Measurements from ENCODE around the gene CYB561A3. TPM values are rescaled to one million over a fixed set of nuclear protein-coding genes. Genes with fewer than 3 reads are reported as not detected.

Gene CYB561A3
- total RNA-seq, 1 experiment from 2014 or later = 19.0 TPM

DNA sequence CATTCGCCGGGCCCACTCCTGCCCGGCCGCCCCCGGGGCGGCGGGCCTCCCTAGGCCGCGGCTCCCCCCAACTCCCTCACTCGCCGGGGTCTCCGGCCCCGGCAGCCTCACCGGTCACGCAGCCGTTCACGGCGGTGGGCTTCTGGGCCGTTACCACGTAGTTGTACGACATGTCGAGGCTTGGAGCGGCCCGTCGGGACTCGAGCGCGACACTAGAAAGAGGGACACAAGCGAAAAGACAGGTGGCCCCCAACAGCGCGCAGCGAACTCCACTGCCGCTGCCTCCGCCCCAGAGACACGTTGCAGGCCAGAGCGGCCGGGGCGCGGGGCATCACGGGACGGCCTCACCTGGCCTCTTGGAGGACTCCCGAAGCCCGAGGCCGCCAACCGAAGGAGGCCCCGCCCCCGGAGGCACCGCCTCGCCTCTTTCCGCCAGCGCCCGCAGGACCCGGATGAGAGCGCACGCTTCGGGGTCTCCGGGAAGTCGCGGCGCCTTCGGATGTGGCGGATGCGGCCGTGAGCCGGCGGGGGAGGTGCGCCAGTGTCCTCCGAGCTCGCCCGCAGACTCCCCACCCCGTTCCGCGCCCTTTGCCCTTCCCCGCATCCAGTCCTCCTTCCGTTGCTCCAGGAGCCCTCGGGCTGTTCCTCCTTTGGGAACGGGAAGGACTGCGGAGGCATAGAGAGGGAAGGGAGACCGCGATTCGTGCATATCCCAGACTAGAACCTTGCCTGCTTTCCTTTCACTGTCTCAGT, 28.7 kb downstream of the CYB561A3 start, which contains the start of the genes DDB1 and TKFC:
TSS of gene DDB1 (minus strand) at position 309 of the 753 bp plus-strand sequence. CDS start at position 172, 137 bp downstream.
TSS of gene TKFC (plus strand) at position 432 of the 753 bp plus-strand sequence. CDS start 1,501 bp downstream, outside the sequence.
- in situ Hi-C loops (cut with HindIII; ENCODE audit: low sequenced_read_pairs) = no loop called here
- DNase-seq (ENCODE audit: low spot score) = peak; percentile 94

DNA sequence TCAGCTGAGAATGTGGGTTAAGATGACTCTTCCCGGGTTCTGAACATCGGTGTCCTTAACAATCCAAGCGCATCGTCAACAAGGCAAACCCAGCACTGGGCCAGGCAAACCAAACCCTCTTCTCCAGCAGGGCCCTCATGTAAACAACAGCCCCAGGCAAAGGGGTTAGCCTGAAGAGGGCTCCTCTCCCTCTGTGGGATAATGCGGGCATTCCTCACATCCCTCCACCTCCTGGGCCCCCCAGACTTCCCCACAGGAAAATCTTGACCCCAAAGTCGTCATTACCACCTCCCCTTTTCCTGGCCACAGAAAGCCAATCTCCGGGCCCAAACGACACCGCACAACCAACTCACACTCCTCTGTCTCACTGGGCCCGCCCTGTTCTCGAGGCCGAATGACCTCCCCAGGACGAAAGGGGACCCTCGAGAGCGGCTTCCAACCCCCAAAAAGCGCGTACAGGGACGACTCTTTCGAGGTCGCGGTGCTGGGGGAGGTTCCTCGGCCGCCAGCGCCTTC, 29.3 kb downstream of the CYB561A3 start:
- DNase-seq (ENCODE audit: low spot score) = peak; percentile 0
- in situ Hi-C loops (cut with HindIII; ENCODE audit: low sequenced_read_pairs) = no loop called here

DNA sequence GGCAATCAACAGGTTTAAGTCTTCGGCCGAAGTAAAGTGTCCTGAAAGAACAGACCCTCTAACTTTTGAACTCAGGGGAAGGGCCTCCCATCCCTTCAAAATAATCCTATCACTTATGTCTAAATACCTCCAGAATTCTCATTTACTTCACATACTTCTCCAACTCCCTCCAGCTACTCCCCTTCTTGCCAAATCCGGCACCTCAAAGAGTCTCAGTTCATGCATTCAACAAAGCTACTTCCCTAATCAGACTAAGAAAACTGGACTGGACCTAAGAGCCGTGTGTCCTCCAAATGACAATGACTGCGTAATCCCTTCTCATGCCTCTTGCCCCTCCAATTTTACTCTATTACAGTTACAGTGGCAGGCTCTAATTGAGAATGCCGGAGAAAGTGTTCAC, 30.0 kb downstream of the CYB561A3 start:
- no peak for DNase-seq (ENCODE audit: low spot score)
- in situ Hi-C loops (cut with HindIII; ENCODE audit: low sequenced_read_pairs) = no loop called here

DNA sequence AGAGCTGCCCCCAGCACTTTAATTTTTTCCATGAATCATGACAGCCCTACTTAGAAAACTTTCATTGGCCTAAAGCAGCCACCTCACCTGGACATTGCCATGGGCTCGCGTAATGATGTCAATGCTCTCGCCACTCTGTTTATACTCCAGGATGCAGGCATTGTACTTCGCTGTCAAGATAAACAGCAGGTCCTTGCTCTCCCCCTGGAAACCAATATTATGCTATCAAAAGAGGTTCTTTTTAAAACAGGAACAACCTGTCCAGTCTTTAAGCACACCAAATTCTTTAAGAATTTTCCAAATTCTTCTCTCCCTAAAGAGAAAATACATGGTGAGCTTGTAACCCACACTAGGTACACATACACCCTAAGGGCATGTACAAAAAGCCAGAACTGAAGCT, 31.8 kb downstream of the CYB561A3 start:
- in situ Hi-C loops (cut with HindIII; ENCODE audit: low sequenced_read_pairs) = no loop called here
- DNase-seq (ENCODE audit: low spot score) = no peak

DNA sequence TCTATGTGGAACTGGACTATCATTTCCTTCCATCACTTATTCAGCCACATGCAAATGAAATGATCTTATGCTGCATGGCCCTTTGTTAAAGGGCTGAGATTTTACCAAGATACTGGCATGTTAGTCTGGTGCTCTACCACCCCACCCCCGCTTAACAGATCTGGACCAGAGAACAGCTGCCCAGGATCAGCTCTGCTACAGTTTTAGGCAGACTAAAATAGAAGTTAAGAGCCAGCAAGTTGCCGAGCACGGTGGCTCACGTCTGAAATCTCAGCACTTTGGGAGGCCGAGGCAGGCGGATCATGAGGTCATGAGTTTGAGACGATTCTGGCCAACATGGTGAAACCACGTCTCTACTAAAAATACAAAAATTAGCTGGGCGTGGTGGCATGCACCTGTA, 33.3 kb downstream of the CYB561A3 start:
- in situ Hi-C loops (cut with HindIII; ENCODE audit: low sequenced_read_pairs) = no loop called here

DNA sequence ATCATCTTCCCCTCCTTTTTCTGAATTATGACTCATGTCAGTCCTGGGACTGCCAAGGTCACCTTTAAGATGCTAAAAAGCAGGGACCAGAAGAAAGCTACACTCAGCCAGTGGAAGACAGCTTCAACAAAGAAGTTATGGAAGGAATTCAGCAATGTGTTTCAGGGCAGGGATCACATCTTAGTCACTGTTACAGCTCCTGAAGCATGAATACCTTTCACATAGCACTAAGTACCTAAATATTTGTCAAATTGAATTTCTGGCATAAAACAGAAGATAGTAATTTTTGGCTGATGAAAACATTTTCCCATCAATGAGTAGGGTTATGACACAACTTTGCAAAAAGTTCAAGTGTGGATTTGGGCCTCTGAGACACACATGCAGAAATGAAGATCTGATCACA, 34.0 kb downstream of the CYB561A3 start:
- in situ Hi-C loops (cut with HindIII; ENCODE audit: low sequenced_read_pairs) = no loop called here
- no peak for DNase-seq (ENCODE audit: low spot score)

More for the DNA sequence above, 33.3 kb downstream of the CYB561A3 start:
- DNase-seq (ENCODE audit: low spot score) = no peak

DNA sequence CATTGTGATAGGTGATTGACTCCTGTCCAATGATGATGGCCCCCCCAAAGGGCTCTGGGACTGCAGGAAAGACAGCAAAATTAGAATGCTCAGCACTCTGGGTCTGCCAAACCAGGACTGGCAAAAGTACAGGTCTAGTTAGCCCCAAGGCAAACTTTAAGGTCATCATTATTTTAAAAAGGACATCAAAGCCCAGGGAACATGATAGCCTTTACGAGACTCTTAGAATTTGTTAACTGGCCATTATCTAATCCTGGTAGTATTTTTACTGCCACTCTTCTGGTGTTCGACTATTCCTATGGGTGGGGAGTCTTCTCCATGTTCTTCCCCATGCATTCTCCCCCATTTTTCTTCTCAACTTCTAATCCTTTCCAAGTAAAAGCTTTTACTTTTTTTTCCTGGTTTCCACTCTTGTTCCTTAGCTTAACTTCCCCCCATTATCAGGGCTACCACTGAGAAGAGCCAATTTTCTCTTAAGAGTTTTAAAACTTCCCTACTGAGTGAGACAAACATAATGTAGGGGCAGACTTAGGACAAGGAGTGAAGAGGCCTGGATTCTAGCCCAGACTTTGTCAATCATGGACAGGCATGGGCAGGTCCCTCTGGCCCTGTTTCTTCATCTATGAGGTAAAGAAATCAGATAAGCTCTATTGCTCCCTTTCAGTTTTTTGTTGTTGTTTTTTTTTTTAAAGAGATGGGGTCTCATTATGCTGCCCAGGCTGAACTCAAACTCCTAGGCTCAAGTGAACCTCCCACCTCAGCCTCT, 35.9 kb downstream of the CYB561A3 start:
- DNase-seq (ENCODE audit: low spot score) = no peak
- in situ Hi-C loops (cut with HindIII; ENCODE audit: low sequenced_read_pairs) = no loop called here

DNA sequence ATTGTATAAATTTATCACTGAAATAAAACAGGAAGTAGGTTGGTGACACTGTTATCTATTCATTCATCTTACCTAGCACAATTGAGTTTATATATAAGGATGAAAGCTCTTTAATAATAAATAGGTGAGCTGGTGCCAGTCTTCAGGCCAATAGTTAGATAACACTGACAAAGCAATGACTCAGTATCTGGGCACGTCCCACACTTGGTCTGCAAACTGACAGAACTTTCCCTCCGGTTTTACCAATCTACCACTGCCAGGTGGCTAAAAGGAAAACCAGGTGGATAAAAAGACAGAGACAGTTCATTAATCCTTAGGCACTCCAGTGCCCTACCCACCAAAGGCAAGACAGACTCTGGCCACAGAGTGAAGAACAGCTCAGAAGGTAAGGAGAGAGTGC, 46.4 kb downstream of the CYB561A3 start:
- no peak for DNase-seq (ENCODE audit: low spot score)
- in situ Hi-C loops (cut with HindIII; ENCODE audit: low sequenced_read_pairs) = no loop called here

DNA sequence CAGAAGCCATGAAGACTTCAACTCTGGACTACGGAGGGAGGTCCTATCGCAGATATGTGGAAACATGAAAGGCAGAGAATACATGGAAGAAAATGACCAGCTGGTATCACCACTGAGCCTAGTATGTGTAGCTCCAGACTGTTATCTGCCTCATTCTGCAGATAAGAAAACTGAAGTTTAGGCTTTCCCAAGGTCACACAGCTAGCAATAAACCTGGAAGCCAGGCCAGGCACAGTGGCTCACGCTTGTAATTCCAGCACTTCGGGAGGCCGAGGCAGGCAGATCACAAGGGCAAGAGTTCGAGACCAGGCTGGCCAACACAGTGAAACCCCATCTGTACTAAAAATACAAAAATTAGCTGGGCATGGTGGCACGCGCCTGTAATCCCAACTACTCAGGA, 50.9 kb downstream of the CYB561A3 start:
- DNase-seq (ENCODE audit: low spot score) = no peak
- in situ Hi-C loops (cut with HindIII; ENCODE audit: low sequenced_read_pairs) = no loop called here

DNA sequence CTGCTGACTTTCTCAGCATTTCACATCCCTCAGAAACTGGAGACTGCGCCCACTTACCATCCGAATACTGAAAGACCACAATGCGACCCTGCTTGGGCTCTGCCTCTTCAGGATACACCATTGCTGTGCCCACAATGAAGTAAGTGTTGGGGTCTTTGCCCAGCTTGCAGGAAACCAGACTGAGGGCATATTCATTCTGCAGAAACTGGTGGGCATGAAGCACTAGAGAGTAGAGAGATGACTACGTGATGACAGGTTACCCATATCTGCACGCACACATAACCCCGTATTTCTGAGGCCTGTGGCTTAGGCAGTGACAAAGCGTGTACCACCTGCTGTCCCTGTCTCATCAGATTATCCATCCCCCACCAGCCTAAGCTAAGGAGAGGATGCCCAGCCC, 51.9 kb downstream of the CYB561A3 start:
- in situ Hi-C loops (cut with HindIII; ENCODE audit: low sequenced_read_pairs) = no loop called here
- DNase-seq (ENCODE audit: low spot score) = no peak

DNA sequence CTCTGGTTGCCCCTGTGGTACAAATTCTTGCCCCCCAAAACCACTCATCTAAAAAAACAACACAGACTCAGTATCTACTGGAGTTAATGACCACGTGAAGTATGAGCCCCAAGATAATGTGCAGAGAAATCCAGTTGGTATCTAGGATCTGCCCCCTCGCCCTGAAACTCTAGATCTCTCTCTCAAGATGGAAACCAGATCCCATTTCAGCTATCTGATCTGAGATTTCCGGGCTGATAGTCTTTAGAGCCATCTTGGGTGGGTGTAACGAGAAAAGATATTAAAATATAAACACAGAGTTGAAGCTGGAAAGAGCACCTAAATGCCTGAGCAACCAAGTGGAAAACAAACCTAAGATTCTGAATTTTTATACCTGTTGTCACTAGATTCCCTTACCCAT, 52.5 kb downstream of the CYB561A3 start:
- in situ Hi-C loops (cut with HindIII; ENCODE audit: low sequenced_read_pairs) = no loop called here
- DNase-seq (ENCODE audit: low spot score) = no peak

DNA sequence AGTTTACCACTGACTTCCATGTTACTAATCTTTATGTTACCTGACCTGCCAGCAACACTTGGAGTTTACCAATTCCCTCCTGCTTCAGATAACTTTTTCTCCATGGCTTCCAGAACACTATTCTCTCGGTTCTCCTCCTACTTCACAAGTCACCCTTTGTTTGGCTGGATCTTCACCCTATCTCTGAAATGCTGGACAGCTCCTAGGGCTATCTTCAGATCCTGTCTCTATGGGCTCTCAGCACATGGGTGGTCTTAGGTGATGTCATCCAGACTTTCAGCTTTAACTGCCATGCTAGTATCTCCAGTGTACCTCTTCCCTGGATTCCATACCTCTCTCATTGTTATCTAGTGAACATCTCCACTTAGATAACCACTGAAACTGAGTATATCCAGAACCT, 54.3 kb downstream of the CYB561A3 start:
- in situ Hi-C loops (cut with HindIII; ENCODE audit: low sequenced_read_pairs) = no loop called here

DNA sequence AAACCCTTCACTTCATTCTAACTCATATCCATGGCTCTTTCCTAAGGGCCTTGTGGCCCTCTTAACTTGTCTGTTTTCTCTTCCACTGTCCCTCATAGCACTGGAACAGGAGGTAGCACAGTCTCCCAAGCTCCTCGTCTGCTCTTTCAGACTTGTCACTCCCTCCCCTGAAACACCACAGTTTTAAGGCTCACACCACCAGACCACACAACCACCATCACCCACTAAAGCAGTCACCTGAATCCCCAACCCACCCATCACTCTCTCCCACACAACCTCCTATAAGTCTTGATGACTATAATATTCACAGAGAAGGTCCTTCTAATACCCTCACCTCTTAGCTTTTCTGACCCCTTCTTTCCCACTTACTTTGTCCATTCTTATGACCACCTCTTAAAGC, 55.5 kb downstream of the CYB561A3 start:
- no peak for DNase-seq (ENCODE audit: low spot score)

More for the DNA sequence above, 54.3 kb downstream of the CYB561A3 start:
- no peak for DNase-seq (ENCODE audit: low spot score)

DNA sequence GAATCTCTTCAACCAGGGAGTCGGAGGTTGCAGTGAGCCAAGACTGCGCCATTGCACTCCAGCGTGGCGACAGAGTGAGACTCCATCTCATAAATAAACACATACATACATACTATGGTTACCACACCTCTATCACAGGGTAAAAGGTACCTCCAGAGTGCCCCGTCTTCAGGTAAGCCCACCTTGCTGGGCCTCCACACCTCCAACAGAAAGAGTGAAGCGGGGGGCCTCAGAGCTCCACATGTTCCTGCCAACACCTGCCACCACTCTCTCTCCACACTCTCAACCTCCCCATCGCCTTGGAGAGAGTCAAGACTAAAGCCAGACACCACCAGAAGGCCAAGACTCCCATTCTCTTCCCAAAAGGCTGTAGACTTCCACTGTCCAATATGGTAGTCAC, 56.3 kb downstream of the CYB561A3 start:
- in situ Hi-C loops (cut with HindIII; ENCODE audit: low sequenced_read_pairs) = no loop called here
- no peak for DNase-seq (ENCODE audit: low spot score)

More for the DNA sequence above, 55.5 kb downstream of the CYB561A3 start:
- in situ Hi-C loops (cut with HindIII; ENCODE audit: low sequenced_read_pairs) = no loop called here

DNA sequence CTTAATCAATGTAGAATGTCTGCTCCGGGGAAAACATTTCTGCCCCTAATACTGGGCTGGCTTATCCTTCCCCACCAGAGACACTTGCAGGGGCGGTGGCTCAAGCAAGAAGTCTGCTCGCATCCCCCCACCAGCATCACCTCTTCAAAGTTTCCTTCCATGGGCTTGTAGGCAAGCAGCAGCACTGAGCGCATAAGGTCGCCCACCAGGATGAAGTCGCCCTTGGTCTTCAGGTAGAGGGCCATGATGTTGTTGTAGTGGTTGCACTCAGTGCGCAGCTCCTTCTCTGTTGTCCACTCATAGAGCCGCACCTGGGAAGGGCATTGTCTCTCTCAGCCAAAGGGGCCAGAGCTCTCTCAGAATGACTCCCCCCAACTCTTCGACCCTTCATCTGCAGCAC, 58.0 kb downstream of the CYB561A3 start:
- in situ Hi-C loops (cut with HindIII; ENCODE audit: low sequenced_read_pairs) = no loop called here
- DNase-seq (ENCODE audit: low spot score) = no peak

DNA sequence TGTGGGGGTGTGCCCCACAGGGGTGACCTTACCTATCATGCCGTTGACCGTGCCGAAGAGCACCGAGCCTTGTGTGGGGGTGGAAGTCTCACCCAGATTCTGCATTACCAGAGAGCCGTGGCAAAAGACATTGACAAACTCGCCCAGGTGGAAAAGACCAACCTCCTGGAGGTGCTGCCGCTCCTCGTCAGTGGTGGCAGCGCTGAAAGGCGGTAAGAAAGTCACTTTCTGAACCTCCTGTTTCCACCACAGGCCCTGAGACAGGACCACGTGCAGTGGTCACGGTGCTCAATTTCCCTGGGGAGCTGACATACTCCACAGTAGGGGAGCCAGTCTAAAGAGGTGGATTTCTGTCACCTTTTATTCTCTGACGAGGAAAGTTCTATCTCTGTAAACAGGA, 59.1 kb downstream of the CYB561A3 start:
- DNase-seq (ENCODE audit: low spot score) = no peak
- in situ Hi-C loops (cut with HindIII; ENCODE audit: low sequenced_read_pairs) = no loop called here
